ENCODE data around the gene ECE1.

ECE1 gene

GRCh38 chr1:21325231-21325718, 35.0 kb upstream of the ECE1 start:
- no peak for DNase-seq (ENCODE audit: low spot score)

GRCh38 chr1:21324368-21325141, 34.3 kb upstream of the ECE1 start:
- DNase-seq (ENCODE audit: low spot score): peak; percentile 48

GRCh38 chr1:21323091-21323490, 32.8 kb upstream of the ECE1 start:
- no peak for DNase-seq (ENCODE audit: low spot score)

DNA sequence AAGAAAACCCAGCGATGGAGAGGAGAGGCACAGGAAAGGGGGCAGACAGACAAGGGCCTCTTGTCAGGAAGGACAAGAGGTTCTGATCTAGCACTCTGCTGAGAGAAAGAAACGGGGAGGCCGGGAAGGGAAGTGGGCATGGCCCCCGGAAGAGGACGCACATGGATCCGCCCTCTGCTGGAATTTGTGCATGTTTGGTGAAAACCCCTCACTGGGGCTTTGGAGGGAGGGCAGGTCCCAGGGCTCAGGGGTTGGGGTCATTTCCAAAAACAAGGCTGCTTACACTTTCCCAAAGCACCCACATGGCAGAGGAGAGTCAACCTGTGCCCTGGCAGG, 32.4 kb upstream of the ECE1 start:
- DNase-seq (ENCODE audit: low spot score): no peak

- DNase-seq (ENCODE audit: low spot score): no peak
Measured at GRCh38 chr1:21321963-21322680, 31.9 kb upstream of the ECE1 start.

DNA sequence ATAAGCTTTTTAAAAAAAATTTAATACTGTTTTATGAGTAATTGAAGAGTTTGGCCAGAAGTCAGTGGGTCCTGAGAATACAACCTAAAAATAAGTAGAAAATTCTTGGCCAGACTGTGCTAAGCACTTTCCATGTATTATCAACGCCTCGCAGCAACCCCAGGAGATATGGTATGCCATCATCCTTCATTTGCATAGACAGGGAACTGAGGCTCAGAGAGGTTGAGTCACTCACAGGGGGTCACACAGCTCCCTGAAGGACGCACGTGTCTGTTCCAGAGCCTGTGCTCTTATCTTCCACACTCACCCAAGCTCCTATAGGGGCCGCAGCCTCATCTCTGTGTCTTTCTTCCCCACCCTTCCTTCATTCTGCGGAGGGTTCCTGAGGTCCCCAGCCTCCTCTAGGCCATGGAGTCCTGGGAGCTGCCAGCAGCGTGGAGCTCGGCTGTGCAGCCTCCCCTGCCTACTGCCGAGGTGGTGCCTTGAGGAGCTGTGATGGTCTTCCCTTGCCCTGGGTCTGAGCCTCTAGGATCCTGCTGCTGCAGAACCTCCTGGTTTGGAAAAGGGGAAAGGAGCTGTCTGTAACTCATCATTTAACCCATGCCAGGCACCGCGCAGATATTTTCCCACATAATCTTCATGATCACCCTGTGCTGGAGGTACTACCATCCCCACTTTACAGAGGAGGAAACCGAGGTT, 30.3 kb upstream of the ECE1 start:
- no peak for DNase-seq (ENCODE audit: low spot score)

DNA sequence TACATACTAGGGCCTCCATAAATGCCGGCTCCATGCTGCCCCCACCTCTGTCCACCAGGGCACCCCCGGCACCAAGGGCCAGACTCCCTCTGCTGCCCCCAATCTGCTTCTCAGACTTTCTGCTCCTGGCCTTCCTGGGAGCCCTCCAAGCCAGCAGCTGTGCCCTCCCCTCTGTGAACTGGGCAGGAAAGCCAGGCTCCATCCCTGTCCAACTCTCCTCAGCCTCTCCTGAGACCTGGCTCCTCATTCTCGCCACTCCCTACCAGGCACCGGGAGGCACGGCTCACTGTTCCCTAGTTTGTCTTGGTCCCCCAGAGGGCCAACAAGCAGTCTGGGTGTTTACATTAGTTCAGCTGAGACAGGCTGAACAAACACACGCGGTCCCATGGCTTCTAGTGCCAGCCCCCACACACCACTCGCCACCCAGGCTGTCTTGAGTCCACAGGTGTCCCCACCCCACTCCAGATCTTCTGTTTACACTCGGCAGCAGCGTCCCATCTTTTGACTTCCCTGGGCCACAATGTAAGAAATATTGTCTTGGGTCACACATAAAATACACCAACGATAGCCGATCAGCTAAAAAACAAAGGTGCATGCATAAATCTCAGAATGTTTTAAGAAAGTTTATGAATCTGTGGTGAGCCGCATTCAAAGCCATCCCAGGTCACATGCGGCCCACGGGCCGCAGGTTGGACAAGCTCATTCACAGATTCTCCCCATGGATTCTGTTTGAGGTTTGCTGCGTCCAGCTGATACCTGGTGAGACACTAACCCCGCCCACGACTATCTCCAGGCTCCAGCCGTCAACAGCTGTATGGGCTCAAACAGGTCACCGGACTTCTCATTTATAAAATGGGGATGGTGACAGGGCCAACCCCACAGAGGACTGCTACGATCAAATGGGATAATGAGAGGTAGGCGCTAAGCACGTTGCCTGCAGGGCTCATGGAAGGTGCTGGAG, 29.5 kb upstream of the ECE1 start:
- DNase-seq (ENCODE audit: low spot score): no peak

DNA sequence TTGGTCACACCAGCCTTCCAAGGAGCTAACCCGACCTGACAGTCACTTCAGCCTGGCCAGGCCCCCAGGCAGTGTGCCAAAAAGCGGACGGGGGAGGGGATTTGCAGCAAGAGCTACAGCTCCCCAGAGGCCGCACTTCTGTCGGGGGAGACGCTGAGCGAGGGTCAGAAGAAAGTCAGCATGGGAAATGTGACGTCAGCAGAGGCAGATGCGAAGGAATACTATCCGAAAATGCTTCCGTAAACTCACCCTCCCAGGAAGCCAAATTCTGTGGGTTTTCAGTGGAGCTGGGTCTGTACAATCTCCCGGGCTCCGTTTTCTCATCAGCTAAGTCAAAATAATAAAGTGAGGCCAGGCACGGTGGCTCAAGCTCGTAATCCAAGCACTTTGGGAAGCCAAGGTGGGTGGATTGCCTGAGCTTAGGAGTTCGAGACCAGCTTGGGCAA, 28.5 kb upstream of the ECE1 start:
- no peak for DNase-seq (ENCODE audit: low spot score)

DNA sequence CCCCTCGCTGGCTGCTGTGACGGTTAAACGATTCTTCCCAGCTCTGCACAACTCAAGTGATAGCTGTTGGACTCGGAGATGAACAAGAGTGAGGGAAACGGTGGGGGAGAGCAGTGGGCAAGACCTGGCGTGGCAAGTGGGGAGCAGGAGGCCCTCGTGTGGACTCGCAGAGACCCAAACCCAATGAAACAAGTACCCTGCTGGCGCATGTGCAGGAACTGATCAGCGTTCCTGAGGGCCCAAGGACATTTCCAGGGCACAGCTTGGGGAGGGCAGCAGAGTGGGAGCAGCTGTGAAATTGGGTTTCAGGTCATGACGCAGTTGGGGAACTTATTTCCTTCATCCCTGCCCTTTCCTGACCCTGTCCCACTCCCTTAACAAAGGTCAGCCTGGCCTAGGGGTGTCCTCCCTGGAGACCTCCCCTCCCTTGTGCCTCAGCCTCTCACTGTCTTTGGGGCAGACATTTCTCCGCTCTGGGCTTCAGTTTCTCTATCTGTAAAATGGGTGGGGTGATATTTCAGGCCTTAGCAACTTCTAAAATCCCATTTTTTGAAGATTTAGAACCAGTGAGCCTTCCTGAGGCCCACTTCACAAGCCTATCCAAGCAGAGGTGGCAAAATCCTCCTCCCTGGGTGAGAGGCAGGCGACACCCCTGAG, 27.9 kb upstream of the ECE1 start:
- DNase-seq (ENCODE audit: low spot score): no peak

- no peak for DNase-seq (ENCODE audit: low spot score)
Measured at GRCh38 chr1:21317690-21318043, 27.4 kb upstream of the ECE1 start.

DNA sequence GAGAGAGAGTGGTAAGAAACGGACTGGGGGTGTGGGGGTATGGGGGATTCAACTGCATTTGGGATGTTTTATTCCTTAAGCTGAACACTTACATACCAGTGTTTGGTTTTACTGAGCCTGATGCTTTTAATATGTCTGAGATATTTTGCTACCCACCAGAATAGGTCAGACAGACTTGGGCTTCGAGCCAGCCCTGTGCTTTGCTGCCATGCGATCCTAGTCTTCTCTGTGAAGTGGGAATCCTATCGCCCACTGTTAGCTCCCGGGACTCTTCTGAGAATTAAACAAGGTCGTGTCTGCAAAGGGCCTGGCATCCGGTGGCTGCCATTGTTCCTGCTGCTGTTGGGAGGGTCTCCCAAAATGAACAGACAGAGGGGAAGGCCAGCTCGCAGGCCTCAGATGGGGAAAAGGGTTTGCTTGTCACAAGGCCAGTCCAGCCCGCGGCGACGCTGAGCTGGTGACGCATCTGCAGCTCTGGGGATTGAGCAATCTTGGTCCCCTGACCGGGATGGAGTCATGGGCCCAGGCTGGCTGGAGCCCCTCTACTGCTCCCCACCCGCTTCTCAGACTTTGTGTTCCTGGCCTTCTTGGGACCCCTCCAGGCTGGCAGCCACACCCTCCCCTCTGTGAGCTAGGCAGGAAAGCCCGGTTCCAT, 26.9 kb upstream of the ECE1 start:
- DNase-seq (ENCODE audit: low spot score): no peak

- DNase-seq (ENCODE audit: low spot score): no peak
Measured at GRCh38 chr1:21314743-21315396, 24.6 kb upstream of the ECE1 start.

GRCh38 chr1:21313886-21314721, 23.8 kb upstream of the ECE1 start:
- no peak for DNase-seq (ENCODE audit: low spot score)

GRCh38 chr1:21313203-21313885, 23.1 kb upstream of the ECE1 start:
- DNase-seq (ENCODE audit: low spot score): no peak

DNA sequence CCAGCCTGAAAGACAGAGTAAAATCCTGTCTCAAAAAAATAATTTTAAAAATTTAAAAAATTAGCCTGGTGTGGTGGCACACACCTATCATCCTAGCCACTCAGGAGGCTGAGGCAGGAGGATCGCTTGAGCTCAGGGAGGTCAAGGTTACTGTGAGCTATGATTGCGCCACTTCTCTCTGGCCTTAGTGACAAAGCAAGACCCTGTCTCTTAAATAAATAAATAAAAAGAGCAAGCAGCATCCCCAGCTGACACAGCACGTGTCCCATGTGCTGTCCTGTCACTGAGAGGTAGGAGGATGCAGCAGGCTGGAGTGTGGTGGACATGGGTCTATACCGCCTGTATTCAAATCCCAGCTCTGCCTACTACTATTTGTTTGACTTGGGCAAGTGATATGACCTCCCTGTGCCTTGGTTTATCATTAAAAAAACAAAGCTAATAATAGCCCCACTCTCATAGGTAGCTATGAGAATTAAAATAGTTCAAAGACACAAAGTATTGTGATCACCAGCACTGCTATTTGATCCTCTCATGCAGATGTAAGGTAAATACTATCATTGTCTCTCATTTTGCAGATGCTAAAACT, 22.2 kb upstream of the ECE1 start:
- DNase-seq (ENCODE audit: low spot score): no peak

DNA sequence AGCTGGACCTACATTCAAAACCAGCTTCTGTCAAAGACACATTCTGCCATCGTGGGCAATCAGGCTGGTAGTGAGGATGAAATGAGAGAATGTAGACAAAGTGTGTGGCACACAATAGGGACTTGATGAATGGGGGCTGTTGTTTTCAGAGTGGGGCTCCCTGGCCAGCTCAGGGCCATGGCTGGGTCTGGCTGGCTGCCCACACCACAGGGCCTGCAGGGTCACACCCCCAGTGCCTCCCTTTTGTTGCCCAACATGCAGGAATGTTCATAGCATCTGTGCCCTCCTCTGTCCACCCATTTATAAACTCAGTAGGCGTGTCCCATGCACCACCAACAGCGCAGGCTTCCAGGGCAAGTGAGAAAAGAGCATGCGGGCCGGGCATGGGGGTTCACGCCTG, 20.8 kb upstream of the ECE1 start:
- DNase-seq (ENCODE audit: low spot score): no peak

GRCh38 chr1:21308847-21309652, 18.8 kb upstream of the ECE1 start:
- DNase-seq (ENCODE audit: low spot score): no peak

Data from CD4-positive, alpha-beta T cell treated with Interleukin-6 at 100 ng/mL for 8 hours (primary cell).